Testis (tissue), 3 donors: ENCODE results near the gene IL1RAPL1. TPM values are rescaled to one million over a fixed set of nuclear protein-coding genes. Genes with fewer than 3 reads are reported as not detected.

ENCODE experiments used
- DNase-seq: peaks from one replicate; pipeline ENCODE4 v3.0.0-alpha.2; 2019
- H3K27ac ChIP-seq, 2 donors: fragments of 200-600 bp; sonication (generic); one replicate each; pipeline ENCODE4 v1.5.1; 2019
- H3K27me3 ChIP-seq: fragments of 200-600 bp; sonication (generic); one replicate; pipeline ENCODE4 v1.5.1; 2019
- H3K36me3 ChIP-seq: fragments of 200-600 bp; sonication (generic); one replicate; pipeline ENCODE4 v1.5.1; 2017; ENCODE audit warnings: low read depth; ENCODE audit errors: missing control alignments
- H3K4me1 ChIP-seq: fragments of 200-600 bp; sonication (generic); one replicate; pipeline ENCODE4 v1.5.1; 2019
- H3K4me3 ChIP-seq, 2 donors: fragments of 200-600 bp; sonication (generic); one replicate each; pipeline ENCODE4 v1.5.1; 2017 to 2019
- H3K9me3 ChIP-seq: fragments of 200-600 bp; sonication (generic); one replicate; pipeline ENCODE4 v1.5.1; 2017
- POLR2A ChIP-seq: fragments of 450-650 bp; IDR thresholded peaks from one replicate; pipeline ENCODE4 v1.6.1; 2017; ENCODE audit warnings: antibody characterized with exemption, mild to moderate bottlenecking, moderate library complexity
- WGBS, 2 donors: methylation state at CpG; one replicate each; pipeline ENCODE4 v1.1.5; 2018; 5-methylcytosine and 5-hydroxymethylcytosine counted together
- intact Hi-C: fragments of 100-400 bp; cut with DNase I; formaldehyde crosslinking; loops from one replicate; pipeline ENCODE4 v1.15.1; 2023; ENCODE audit warnings: low total_unique reads
- polyA plus RNA-seq: library from polyadenylated mRNA; stranded (reverse); fragments of 350-450 nt; fragmentation: Illumina TruSeq; extraction: RNeasy Lipid Tissue Mini Kit (QIAGEN cat#74804); gene quantifications from one replicate; pipeline ENCODE4 v1.2.3, GENCODE V29; 2014; ENCODE audit warnings: low read depth, low replicate concordance; ENCODE audit not compliant: insufficient read depth
- total RNA-seq, 2 donors: library from RNA; depleted of rRNA; stranded (reverse); fragments of >200 nt; gene quantifications; one replicate each; pipeline ENCODE4 v1.2.3, GENCODE V29; 2016
- TF ChIP-seq, protein P1 (sequence below), 3 experiments: fragments of 450-650 bp in 2 of 3; fragments of 200-600 bp in 1 of 3; sonication (generic) in 1 of 3; IDR thresholded peaks; one replicate each; pipeline ENCODE4 v1.5.1; 2016 to 2019; ENCODE audit warnings: antibody characterized with exemption in 3 of 3, mild to moderate bottlenecking in 2 of 3, moderate library complexity in 1 of 3

Gene IL1RAPL1
- total and polyA plus RNA-seq, 3 donors from 2014 or later: 0.13 to 0.94 (median 0.93) TPM

DNA sequence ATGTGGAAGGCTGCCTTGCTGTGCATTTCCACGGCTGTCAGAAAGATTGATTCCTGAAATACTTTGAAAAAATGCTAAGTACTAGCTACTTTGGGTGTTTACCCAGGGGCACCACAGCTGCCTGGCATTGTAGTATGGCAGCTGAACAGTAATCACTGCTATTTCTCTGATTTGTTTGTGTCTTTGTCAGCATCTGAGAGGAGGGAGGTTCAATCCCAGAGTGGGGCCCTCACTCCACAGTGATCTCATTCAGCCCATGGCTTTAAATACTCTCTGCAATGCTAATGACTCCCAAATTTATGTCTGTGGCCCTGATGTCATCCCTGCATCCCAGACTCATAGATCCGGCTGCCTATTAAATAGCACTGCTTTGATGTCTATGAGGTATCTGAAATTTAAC, 1052.9 kb downstream of the IL1RAPL1 start:
- H3K4me3 ChIP-seq: no peak overlapping the region
- H3K36me3 ChIP-seq: no peaks in the 10 kb centered on the region
- intact Hi-C loops: no loop called here
- no peak overlapping the region for H3K27ac ChIP-seq
- TF ChIP-seq POLR2A: no peak
- TF ChIP-seq, protein P1, sequence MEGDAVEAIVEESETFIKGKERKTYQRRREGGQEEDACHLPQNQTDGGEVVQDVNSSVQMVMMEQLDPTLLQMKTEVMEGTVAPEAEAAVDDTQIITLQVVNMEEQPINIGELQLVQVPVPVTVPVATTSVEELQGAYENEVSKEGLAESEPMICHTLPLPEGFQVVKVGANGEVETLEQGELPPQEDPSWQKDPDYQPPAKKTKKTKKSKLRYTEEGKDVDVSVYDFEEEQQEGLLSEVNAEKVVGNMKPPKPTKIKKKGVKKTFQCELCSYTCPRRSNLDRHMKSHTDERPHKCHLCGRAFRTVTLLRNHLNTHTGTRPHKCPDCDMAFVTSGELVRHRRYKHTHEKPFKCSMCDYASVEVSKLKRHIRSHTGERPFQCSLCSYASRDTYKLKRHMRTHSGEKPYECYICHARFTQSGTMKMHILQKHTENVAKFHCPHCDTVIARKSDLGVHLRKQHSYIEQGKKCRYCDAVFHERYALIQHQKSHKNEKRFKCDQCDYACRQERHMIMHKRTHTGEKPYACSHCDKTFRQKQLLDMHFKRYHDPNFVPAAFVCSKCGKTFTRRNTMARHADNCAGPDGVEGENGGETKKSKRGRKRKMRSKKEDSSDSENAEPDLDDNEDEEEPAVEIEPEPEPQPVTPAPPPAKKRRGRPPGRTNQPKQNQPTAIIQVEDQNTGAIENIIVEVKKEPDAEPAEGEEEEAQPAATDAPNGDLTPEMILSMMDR (IDR thresholded peaks at IDR 0.05): no peak
- no peak for DNase-seq
- H3K27me3 ChIP-seq: no peaks in the 10 kb centered on the region
- 94 to 97% methylated on average over 2 of the region's 2 CpGs for WGBS, 2 donors
- H3K9me3 ChIP-seq: no peaks in the 10 kb centered on the region
- no peaks in the 10 kb centered on the region for H3K4me1 ChIP-seq

DNA sequence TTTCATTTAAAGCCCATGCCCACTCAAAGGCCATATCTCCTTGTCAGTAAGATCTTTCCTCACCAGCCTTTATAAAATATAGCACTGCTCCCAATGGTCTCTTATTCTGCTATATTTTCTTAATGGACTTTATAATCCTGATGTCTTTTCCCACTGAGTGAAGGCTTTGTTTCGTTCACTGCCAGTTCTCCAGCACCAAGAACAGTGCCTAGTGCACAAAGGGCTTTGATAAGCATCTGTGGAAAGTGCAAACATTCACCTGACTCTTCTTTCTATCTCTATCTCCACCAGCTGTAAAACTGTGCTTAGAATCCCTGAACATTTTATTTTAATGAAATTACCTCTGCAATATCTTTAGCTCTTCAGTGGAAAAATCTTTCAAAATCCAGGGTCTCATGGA, 1054.2 kb downstream of the IL1RAPL1 start:
- Histone ChIP-seq H3K27ac (no peak overlapping the region), H3K9me3 (no peaks in the 10 kb centered on the region), H3K27me3 (no peaks in the 10 kb centered on the region), H3K4me1 (no peaks in the 10 kb centered on the region), H3K4me3 (no peak overlapping the region), H3K36me3 (no peaks in the 10 kb centered on the region)
- no peak for DNase-seq
- 85 to 100% methylated on average over 1 of the region's 1 CpG for WGBS, 2 donors
- intact Hi-C loops: no loop called here
- TF ChIP-seq POLR2A: no peak
- TF ChIP-seq, protein P1 (IDR thresholded peaks at IDR 0.05): no peak

DNA sequence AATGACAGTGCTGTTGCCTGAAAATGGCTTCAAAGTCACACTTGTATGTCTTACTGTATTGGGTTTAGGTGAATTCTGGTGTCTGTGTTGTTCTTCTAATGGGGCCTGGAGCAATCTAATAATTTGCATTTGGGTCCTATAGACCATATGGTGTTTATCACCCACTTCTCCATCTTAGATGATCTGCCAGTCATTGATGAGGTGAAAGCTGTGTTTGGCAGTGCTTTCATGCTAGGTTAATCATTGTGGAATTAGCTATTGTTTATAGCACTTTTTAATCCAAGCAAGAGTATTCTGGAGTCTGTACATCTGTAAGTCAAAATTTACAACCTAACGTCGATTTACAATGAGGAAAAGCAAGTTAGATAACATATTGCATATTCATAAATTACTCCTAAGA, 1055.9 kb downstream of the IL1RAPL1 start:
- 77 to 85% methylated on average over 2 of the region's 2 CpGs for WGBS, 2 donors
- intact Hi-C loops: no loop called here
- no peaks in the 10 kb centered on the region for H3K9me3 ChIP-seq

DNA sequence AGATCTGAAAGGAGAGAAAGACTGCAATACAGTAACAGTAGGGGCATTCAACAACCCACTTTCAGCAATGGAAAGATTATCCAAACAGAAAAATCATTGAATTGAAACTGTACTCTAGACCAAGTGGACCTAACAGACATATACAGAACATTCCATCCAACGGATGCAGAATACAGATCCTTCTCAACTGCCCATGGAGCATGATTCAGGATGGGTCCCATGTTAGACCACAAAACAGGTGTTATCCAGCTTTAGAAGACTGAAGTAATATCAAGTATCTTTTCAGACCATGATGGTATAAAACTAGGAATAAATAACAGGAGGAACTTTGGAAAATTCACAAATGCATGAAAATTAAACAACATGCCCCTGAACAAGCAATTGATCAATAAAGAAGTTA, 1060.9 kb downstream of the IL1RAPL1 start:
- intact Hi-C loops: no loop called here
- WGBS, 2 donors: 93% methylated on average over 1 of the region's 1 CpG; no CpG with 5 or more reads in 1 of the 2 donors
- no peak overlapping the region for H3K27ac ChIP-seq
- TF ChIP-seq POLR2A: no peak
- TF ChIP-seq, protein P1 (IDR thresholded peaks at IDR 0.05): no peak
- H3K4me1 ChIP-seq: no peaks in the 10 kb centered on the region
- no peaks in the 10 kb centered on the region for H3K27me3 ChIP-seq
- H3K9me3 ChIP-seq: no peaks in the 10 kb centered on the region
- DNase-seq: no peak
- H3K4me3 ChIP-seq: no peak overlapping the region
- H3K36me3 ChIP-seq: no peaks in the 10 kb centered on the region

More for the DNA sequence above, 1055.9 kb downstream of the IL1RAPL1 start:
- Histone ChIP-seq H3K36me3 (no peaks in the 10 kb centered on the region), H3K4me1 (no peaks in the 10 kb centered on the region), H3K27me3 (no peaks in the 10 kb centered on the region), H3K27ac (no peak overlapping the region), H3K4me3 (no peak overlapping the region)
- DNase-seq: no peak
- TF ChIP-seq, protein P1 (IDR thresholded peaks at IDR 0.05): no peak
- no peak for TF ChIP-seq POLR2A

DNA sequence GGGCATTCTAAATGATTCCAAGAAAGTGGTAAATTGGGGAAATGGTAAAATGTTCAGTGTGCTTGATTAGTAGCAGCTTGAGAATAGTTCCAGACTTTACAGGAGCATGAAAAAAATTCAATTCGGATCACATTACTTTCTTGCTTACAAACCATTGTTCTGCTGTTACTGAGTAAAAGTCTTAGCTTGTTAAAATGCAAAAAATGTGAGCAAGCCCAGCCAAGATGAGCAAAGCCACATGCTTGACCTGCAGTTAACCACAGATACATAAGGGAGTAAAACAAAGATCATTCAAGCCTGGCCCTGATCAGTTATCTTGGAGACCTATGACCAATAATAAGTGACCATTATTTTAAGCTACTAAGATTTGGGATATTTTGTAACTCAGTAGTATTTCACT, 1065.2 kb downstream of the IL1RAPL1 start:
- TF ChIP-seq, protein P1 (IDR thresholded peaks at IDR 0.05): no peak
- TF ChIP-seq POLR2A: no peak
- Histone ChIP-seq H3K4me1 (no peaks in the 10 kb centered on the region), H3K27ac (no peak overlapping the region), H3K4me3 (no peak overlapping the region), H3K36me3 (no peaks in the 10 kb centered on the region), H3K27me3 (no peaks in the 10 kb centered on the region), H3K9me3 (no peaks in the 10 kb centered on the region)
- DNase-seq: no peak
- intact Hi-C loops: no loop called here
- 15 to 36% methylated on average over 1 of the region's 1 CpG for WGBS, 2 donors
